ENCODE measurements around the gene RALB. TPM values are rescaled to one million over a fixed set of nuclear protein-coding genes. Genes with fewer than 3 reads are reported as not detected.

RALB gene
- total and polyA plus RNA-seq, 2 donors from 2014 or later, result 58.5 to 64.5 TPM

- Histone ChIP-seq H3K27ac (ENCODE audit: low read depth in 2 of 2, low read length in 2 of 2) (no peak overlapping the region), H3K4me1 (ENCODE audit: control insufficient read depth in 2 of 3, insufficient read depth in 2 of 3, low read depth in 1 of 3, low read length in 3 of 3) (peaks cover 0 to 5% (median 0%) of the 10 kb centered on the region in 3 donors), H3K9ac (ENCODE audit: low read length in 3 of 3) (no peak overlapping the region), H3K9me3 (ENCODE audit: control insufficient read depth in 2 of 3, insufficient read depth in 1 of 3, low read length in 3 of 3) (no peaks in the 10 kb centered on the region), H3K4me3 (ENCODE audit: low read length in 3 of 3) (no peak overlapping the region), H3K36me3 (ENCODE audit: control insufficient read depth in 2 of 3, insufficient read depth in 3 of 3, low read length in 3 of 3) (no peaks in the 10 kb centered on the region), H3K27me3 (ENCODE audit: control insufficient read depth, insufficient read depth, low read length) (no peaks in the 10 kb centered on the region)
- peak in 1 of 5 donors; percentile 86 for DNase-seq
- no peak for FAIRE-seq
- intact Hi-C loops (cut with DNase I), result no loop called here
- no peak for TF ChIP-seq CTCF (IDR thresholded peaks at IDR 0.05; ENCODE audit: borderline replicate concordance, extremely low read depth, insufficient read depth)
Measured at GRCh38 chr2:120238728-120239487, 13.7 kb upstream of the RALB start.

GRCh38 chr2:120239488-120240287 lies 13.0 kb upstream of the RALB start:
- DNase-seq, result peak in 4 of 5 donors; percentile 48 to 83 (median 70)
- no peak overlapping the region for H3K27ac ChIP-seq (ENCODE audit: low read depth in 2 of 2, low read length in 2 of 2)
- no peak overlapping the region for H3K9ac ChIP-seq (ENCODE audit: low read length in 3 of 3)
- H3K4me3 ChIP-seq (ENCODE audit: low read length in 3 of 3), result no peak overlapping the region
- intact Hi-C loops (cut with DNase I), result no loop called here
- no peaks in the 10 kb centered on the region for H3K36me3 ChIP-seq (ENCODE audit: control insufficient read depth in 2 of 3, insufficient read depth in 3 of 3, low read length in 3 of 3)
- no peak for TF ChIP-seq CTCF (IDR thresholded peaks at IDR 0.05; ENCODE audit: borderline replicate concordance, extremely low read depth, insufficient read depth)
- H3K9me3 ChIP-seq (ENCODE audit: control insufficient read depth in 2 of 3, insufficient read depth in 1 of 3, low read length in 3 of 3), result no peaks in the 10 kb centered on the region
- H3K4me1 ChIP-seq (ENCODE audit: control insufficient read depth in 2 of 3, insufficient read depth in 2 of 3, low read depth in 1 of 3, low read length in 3 of 3), result peaks cover 0 to 5% (median 0%) of the 10 kb centered on the region in 3 donors
- H3K27me3 ChIP-seq (ENCODE audit: control insufficient read depth, insufficient read depth, low read length), result no peaks in the 10 kb centered on the region
- no peak for FAIRE-seq

- DNase-seq, result no peak
- Histone ChIP-seq H3K27ac (ENCODE audit: low read depth in 2 of 2, low read length in 2 of 2) (no peak overlapping the region), H3K36me3 (ENCODE audit: control insufficient read depth in 2 of 3, insufficient read depth in 3 of 3, low read length in 3 of 3) (no peaks in the 10 kb centered on the region), H3K9me3 (ENCODE audit: control insufficient read depth in 2 of 3, insufficient read depth in 1 of 3, low read length in 3 of 3) (no peaks in the 10 kb centered on the region), H3K4me3 (ENCODE audit: low read length in 3 of 3) (no peak overlapping the region), H3K9ac (ENCODE audit: low read length in 3 of 3) (no peak overlapping the region), H3K27me3 (ENCODE audit: control insufficient read depth, insufficient read depth, low read length) (no peaks in the 10 kb centered on the region), H3K4me1 (ENCODE audit: control insufficient read depth in 2 of 3, insufficient read depth in 2 of 3, low read depth in 1 of 3, low read length in 3 of 3) (peaks cover 0 to 12% (median 2%) of the 10 kb centered on the region in 3 donors)
- FAIRE-seq, result no peak
- intact Hi-C loops (cut with DNase I), result no loop called here
- TF ChIP-seq CTCF (IDR thresholded peaks at IDR 0.05; ENCODE audit: borderline replicate concordance, extremely low read depth, insufficient read depth), result no peak
Measured at GRCh38 chr2:120240901-120241429, 11.7 kb upstream of the RALB start.

Measured in kidney (tissue), 14 donors.